ENCODE measurements around the gene ZNF582.

- TF ChIP-seq EZH2 (IDR thresholded peaks at IDR 0.05), result no peak
- TF ChIP-seq CTCF (IDR thresholded peaks at IDR 0.05), result no peak
- TF ChIP-seq EZH2phosphoT487 (IDR thresholded peaks at IDR 0.05), result no peak
Observed at GRCh38 chr19:56403261-56403660, 9.9 kb upstream of the ZNF582 start.
